ENCODE measurements around the gene PUS7.
"Not testable (repeated sequence)": the region's sequence is repeated elsewhere in the genome, so short reads cannot be mapped to it uniquely, and the experiment has no call there.

GRCh38 chr7:105437356-105437755, 84.7 kb downstream of the PUS7 start:
- TF ChIP-seq, protein P1, sequence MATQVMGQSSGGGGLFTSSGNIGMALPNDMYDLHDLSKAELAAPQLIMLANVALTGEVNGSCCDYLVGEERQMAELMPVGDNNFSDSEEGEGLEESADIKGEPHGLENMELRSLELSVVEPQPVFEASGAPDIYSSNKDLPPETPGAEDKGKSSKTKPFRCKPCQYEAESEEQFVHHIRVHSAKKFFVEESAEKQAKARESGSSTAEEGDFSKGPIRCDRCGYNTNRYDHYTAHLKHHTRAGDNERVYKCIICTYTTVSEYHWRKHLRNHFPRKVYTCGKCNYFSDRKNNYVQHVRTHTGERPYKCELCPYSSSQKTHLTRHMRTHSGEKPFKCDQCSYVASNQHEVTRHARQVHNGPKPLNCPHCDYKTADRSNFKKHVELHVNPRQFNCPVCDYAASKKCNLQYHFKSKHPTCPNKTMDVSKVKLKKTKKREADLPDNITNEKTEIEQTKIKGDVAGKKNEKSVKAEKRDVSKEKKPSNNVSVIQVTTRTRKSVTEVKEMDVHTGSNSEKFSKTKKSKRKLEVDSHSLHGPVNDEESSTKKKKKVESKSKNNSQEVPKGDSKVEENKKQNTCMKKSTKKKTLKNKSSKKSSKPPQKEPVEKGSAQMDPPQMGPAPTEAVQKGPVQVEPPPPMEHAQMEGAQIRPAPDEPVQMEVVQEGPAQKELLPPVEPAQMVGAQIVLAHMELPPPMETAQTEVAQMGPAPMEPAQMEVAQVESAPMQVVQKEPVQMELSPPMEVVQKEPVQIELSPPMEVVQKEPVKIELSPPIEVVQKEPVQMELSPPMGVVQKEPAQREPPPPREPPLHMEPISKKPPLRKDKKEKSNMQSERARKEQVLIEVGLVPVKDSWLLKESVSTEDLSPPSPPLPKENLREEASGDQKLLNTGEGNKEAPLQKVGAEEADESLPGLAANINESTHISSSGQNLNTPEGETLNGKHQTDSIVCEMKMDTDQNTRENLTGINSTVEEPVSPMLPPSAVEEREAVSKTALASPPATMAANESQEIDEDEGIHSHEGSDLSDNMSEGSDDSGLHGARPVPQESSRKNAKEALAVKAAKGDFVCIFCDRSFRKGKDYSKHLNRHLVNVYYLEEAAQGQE (IDR thresholded peaks at IDR 0.05; ENCODE audit: low read depth), result not testable (repeated sequence)
- not testable (repeated sequence) for TF ChIP-seq CTCF (IDR thresholded peaks at IDR 0.05 in 2 of 3, conservative IDR thresholded peaks at IDR 0.05 in 1 of 3; ENCODE audit: borderline replicate concordance in 1 of 3, insufficient read depth in 1 of 3, low read depth in 2 of 3, low read length in 2 of 3); SP1 (IDR thresholded peaks at IDR 0.05; ENCODE audit: low read depth); POLR2A (IDR thresholded peaks at IDR 0.05; ENCODE audit: borderline replicate concordance, extremely low read depth, insufficient read depth, insufficient read length); EZH2 (IDR thresholded peaks at IDR 0.05); FOSL1 (IDR thresholded peaks at IDR 0.05; ENCODE audit: low read depth); POLR2AphosphoS5 (IDR thresholded peaks at IDR 0.05; ENCODE audit: low read depth, low read length); SIN3A (IDR thresholded peaks at IDR 0.05; ENCODE audit: low read depth)
- TF ChIP-seq, protein P2, sequence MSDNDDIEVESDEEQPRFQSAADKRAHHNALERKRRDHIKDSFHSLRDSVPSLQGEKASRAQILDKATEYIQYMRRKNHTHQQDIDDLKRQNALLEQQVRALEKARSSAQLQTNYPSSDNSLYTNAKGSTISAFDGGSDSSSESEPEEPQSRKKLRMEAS (IDR thresholded peaks at IDR 0.05), result not testable (repeated sequence)

Measured in HCT116 (cell line).